Measurements from ENCODE around the gene RFC4.
"Not testable (repeated sequence)": the region's sequence is repeated elsewhere in the genome, so short reads cannot be mapped to it uniquely, and the experiment has no call there.

RFC4 gene

DNA sequence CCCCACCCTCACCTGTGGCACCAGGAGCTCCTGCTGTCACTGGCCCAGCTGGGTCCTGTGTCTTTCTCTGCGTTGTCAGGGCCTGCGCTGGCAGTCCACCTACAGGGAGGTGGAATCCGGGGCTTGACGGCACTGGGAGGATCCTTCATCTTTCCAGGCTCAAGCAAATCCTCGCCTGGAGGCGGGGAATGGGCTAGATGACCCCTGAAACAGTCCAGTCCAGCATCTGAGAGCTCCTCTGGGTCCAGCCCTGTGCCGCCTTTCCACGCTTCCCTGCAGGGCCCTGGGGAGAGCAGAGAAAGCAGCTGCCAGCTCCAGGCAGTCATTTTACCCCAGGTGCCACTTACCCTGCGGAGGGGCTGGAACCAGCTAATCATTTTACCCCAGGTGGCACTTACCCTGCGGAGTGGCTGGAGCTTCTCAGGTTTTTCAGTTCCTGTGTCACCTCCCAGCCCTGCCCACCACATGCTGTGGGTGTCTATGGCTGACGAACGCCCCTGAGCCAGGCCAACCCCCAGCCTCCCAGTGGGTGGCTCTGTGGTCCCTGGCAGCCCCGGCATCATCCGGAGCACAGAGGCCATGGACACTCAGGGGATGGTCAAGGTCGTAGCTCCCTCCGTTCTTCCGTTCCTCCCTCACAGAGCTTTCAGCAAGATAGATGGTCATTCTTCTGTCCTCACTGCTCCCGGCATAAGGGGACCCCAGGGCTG is 18.3 kb upstream of the RFC4 start (continued):
- TF ChIP-seq, protein P1, sequence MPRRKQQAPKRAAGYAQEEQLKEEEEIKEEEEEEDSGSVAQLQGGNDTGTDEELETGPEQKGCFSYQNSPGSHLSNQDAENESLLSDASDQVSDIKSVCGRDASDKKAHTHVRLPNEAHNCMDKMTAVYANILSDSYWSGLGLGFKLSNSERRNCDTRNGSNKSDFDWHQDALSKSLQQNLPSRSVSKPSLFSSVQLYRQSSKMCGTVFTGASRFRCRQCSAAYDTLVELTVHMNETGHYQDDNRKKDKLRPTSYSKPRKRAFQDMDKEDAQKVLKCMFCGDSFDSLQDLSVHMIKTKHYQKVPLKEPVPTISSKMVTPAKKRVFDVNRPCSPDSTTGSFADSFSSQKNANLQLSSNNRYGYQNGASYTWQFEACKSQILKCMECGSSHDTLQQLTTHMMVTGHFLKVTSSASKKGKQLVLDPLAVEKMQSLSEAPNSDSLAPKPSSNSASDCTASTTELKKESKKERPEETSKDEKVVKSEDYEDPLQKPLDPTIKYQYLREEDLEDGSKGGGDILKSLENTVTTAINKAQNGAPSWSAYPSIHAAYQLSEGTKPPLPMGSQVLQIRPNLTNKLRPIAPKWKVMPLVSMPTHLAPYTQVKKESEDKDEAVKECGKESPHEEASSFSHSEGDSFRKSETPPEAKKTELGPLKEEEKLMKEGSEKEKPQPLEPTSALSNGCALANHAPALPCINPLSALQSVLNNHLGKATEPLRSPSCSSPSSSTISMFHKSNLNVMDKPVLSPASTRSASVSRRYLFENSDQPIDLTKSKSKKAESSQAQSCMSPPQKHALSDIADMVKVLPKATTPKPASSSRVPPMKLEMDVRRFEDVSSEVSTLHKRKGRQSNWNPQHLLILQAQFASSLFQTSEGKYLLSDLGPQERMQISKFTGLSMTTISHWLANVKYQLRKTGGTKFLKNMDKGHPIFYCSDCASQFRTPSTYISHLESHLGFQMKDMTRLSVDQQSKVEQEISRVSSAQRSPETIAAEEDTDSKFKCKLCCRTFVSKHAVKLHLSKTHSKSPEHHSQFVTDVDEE (CRISPR knock-in tag; IDR thresholded peaks at IDR 0.05) = no peak
- TF ChIP-seq ESRRG (CRISPR knock-in tag; IDR thresholded peaks at IDR 0.05) = no peak

DNA sequence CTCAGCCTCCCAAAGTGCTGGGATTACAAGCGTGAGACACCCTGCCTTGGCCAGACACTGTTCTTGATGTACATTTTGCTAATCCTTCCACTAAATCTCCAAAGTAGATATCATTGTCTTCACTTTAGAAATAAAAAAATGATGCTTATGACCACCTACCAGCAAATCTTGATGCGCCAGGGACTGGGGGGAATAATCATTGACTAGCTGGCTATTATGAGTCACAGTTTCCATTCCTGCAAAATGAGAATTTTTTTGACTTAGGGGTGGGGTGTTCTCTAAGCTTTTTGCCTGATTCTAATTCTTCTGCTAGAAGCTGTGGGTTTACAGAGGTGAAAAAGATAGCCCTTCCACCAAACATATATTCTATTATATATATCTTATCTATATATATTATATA is 17.1 kb upstream of the RFC4 start:
- ATAC-seq = no peak
- TF ChIP-seq OSR1 (CRISPR knock-in tag; IDR thresholded peaks at IDR 0.05) = no peak

DNA sequence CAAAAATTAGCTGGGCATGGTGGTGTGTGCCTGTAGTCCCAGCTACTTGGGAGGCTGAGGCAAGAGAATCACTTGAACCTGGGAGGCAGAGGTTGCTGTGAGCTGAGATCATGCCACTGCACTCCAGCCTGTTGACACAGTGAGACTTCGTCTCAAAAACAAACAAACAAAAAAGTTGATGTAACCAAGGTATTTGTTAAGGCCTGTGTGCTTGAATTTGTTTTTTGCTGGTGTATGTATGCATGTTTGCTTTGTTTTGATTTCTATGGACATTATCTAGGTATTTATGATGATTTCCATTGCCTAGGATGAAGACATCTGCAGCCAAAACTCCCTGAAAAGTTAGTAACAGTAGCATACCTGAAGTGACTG is 16.1 kb upstream of the RFC4 start:
- ATAC-seq = not testable (repeated sequence)

DNA sequence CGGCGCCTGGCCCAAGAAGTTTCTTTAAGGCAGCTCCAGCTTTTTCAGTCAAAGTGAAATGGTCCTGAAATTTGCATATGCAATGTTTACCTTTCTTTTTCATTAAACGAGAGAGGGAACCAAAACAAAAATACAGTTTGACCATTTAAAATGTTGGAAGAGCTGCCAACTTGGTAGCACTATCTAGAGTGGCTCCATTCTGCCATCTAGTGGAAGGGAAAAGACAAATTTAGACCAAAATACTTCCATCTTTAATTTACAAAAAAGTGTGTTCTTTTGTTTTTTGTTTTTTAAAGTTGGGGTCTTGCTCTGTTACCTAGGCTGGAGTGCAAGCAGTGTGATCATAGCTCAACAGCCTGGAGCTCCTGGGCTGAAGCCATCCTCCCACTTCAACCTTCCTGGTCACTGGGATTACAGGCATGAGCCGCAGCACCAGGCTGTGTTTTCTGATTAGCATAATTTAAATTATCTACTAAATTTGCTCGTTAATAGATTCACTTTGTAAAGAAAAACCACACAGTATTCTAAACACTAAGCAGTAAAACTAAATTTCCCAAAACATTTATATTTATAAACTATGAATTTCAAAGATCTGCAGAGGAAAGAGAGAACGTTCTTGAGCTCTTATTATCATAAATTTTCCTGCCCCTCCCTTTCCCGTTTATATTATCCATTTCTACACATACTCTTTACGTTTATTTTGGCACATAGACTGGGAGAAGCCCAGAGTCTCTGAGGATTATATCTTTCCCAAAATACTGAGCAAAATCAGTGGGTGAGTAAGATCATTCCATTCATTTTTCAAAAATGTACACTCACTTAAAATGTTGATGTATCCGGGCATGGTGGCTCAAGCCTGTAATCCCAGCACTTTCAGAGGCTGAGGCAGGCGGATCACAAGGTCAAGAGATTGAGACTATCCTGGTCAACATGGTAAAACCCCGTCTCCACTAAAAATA is 15.4 kb upstream of the RFC4 start:
- 0 out of 2 replicates have a peak, but pooled peaks have one; percentile 7 for TF ChIP-seq ISL1 (CRISPR knock-in tag; IDR thresholded peaks at IDR 0.05)
- TF ChIP-seq, protein P1 (CRISPR knock-in tag; IDR thresholded peaks at IDR 0.05) = no peak
- no peak for TF ChIP-seq ZC3H10 (CRISPR knock-in tag; IDR thresholded peaks at IDR 0.05)
- TF ChIP-seq, protein P2, sequence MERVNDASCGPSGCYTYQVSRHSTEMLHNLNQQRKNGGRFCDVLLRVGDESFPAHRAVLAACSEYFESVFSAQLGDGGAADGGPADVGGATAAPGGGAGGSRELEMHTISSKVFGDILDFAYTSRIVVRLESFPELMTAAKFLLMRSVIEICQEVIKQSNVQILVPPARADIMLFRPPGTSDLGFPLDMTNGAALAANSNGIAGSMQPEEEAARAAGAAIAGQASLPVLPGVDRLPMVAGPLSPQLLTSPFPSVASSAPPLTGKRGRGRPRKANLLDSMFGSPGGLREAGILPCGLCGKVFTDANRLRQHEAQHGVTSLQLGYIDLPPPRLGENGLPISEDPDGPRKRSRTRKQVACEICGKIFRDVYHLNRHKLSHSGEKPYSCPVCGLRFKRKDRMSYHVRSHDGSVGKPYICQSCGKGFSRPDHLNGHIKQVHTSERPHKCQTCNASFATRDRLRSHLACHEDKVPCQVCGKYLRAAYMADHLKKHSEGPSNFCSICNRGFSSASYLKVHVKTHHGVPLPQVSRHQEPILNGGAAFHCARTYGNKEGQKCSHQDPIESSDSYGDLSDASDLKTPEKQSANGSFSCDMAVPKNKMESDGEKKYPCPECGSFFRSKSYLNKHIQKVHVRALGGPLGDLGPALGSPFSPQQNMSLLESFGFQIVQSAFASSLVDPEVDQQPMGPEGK (CRISPR knock-in tag; IDR thresholded peaks at IDR 0.05; ENCODE audit: borderline replicate concordance) = no peak
- TF ChIP-seq GLIS3 (CRISPR knock-in tag; IDR thresholded peaks at IDR 0.05) = no peak
- TF ChIP-seq SNAI2 (CRISPR knock-in tag; IDR thresholded peaks at IDR 0.05) = no peak
- no peak for TF ChIP-seq ZFP3 (CRISPR knock-in tag; IDR thresholded peaks at IDR 0.05)
- ATAC-seq = peak; percentile 74

DNA sequence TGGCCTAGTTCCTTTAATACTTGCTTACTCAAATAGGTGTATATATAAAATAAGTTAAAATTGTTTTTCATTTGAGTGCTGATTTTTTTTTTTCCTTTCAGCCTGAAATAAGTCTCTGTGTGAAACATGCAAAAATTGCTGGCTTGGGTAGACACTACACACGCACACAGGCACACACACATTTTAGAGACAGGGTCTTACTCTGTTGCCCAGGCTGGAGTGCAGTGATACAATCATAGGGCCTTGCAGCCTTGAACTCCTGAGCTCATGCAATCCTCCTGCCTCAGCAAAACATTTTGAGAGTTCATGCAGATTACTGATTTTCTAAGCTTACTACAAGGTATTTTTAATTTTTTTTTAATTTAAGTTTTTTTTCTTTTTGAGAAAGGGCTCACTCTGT is 12.7 kb upstream of the RFC4 start:
- TF ChIP-seq RARB (CRISPR knock-in tag; IDR thresholded peaks at IDR 0.05) (no peak), TOX (CRISPR knock-in tag; IDR thresholded peaks at IDR 0.05; ENCODE audit: borderline replicate concordance) (no peak), GLIS3 (CRISPR knock-in tag; IDR thresholded peaks at IDR 0.05) (no peak), ZFP30 (CRISPR knock-in tag; IDR thresholded peaks at IDR 0.05) (no peak), ZFP3 (CRISPR knock-in tag; IDR thresholded peaks at IDR 0.05) (no peak)
- no peak for ATAC-seq

DNA sequence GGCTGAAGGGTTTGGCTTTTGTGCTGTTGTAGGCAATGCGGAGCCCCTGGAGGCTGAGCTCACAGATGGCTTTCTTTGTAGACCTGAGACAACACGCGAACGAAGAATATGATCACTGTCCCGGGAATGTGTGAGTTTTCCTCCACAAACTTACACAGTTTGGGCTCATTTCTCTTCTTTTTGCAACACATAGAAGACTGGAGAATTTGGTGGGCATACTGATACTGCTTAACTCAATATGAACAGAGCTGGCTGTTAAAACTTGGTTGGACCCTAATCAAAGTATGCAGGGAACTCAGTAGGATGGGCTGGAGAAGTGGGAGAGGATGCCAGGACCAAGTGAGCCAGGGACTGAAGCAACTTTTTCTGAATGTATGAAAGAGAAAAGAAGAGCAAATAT is 12.2 kb upstream of the RFC4 start:
- no peak for ATAC-seq
- no peak for TF ChIP-seq SNAI2 (CRISPR knock-in tag; IDR thresholded peaks at IDR 0.05)
- TF ChIP-seq PPARA (CRISPR knock-in tag; IDR thresholded peaks at IDR 0.05; ENCODE audit: borderline replicate concordance) = no peak
- TF ChIP-seq ZNF8 (CRISPR knock-in tag; IDR thresholded peaks at IDR 0.05) = no peak
- no peak for TF ChIP-seq TCF4 (CRISPR knock-in tag; IDR thresholded peaks at IDR 0.05; ENCODE audit: borderline replicate concordance)
- no peak for TF ChIP-seq ZFP30 (CRISPR knock-in tag; IDR thresholded peaks at IDR 0.05)
- TF ChIP-seq, protein P3, sequence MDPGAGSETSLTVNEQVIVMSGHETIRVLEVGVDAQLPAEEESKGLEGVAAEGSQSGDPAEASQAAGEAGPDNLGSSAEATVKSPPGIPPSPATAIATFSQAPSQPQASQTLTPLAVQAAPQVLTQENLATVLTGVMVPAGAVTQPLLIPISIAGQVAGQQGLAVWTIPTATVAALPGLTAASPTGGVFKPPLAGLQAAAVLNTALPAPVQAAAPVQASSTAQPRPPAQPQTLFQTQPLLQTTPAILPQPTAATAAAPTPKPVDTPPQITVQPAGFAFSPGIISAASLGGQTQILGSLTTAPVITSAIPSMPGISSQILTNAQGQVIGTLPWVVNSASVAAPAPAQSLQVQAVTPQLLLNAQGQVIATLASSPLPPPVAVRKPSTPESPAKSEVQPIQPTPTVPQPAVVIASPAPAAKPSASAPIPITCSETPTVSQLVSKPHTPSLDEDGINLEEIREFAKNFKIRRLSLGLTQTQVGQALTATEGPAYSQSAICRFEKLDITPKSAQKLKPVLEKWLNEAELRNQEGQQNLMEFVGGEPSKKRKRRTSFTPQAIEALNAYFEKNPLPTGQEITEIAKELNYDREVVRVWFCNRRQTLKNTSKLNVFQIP (CRISPR knock-in tag; IDR thresholded peaks at IDR 0.05; ENCODE audit: borderline replicate concordance, low read depth) = no peak
- no peak for TF ChIP-seq BACH2 (CRISPR knock-in tag; IDR thresholded peaks at IDR 0.05; ENCODE audit: borderline replicate concordance)
- no peak for TF ChIP-seq ZFP3 (CRISPR knock-in tag; IDR thresholded peaks at IDR 0.05)
- TF ChIP-seq TOX (CRISPR knock-in tag; IDR thresholded peaks at IDR 0.05; ENCODE audit: borderline replicate concordance) = no peak
- TF ChIP-seq, protein P4, sequence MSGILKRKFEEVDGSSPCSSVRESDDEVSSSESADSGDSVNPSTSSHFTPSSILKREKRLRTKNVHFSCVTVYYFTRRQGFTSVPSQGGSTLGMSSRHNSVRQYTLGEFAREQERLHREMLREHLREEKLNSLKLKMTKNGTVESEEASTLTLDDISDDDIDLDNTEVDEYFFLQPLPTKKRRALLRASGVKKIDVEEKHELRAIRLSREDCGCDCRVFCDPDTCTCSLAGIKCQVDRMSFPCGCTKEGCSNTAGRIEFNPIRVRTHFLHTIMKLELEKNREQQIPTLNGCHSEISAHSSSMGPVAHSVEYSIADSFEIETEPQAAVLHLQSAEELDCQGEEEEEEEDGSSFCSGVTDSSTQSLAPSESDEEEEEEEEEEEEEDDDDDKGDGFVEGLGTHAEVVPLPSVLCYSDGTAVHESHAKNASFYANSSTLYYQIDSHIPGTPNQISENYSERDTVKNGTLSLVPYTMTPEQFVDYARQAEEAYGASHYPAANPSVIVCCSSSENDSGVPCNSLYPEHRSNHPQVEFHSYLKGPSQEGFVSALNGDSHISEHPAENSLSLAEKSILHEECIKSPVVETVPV (CRISPR knock-in tag; IDR thresholded peaks at IDR 0.05) = no peak
